ENCODE results near the gene CEACAM3.
"Not testable (repeated sequence)": the region's sequence is repeated elsewhere in the genome, so short reads cannot be mapped to it uniquely, and the experiment has no call there.

Gene CEACAM3

DNA sequence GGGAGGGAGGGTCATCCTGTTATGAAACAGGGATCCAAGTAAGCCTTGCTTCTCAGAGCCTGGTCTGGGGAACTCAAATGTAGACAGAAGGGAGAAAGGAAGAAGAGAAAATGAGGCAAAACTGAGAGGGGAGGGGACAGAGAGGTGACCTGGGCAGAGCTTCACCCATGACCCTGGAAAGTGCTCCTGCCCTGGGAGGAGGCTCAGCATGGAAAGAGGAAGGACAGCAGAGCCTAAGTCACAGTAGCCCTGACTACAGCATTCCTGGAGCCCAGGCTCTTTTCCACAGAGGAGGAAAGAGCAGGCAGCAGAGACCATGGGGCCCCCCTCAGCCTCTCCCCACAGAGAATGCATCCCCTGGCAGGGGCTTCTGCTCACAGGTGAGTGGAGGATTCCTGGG lies at the start of gene CEACAM3:
Gene CEACAM3, plus strand, starts transcription at position 226 of the 400 bp plus-strand sequence. Its CDS starts 91 bp downstream, at position 317.
- POLR2A ChIA-PET = no interaction called here
- DNase-seq (ENCODE audit: low read depth, low spot score) = no peak
- H3K4me3 ChIP-seq (ENCODE audit: low read depth, low read length) = no peak within 1 kb of the TSS
- TF ChIP-seq, protein P1, sequence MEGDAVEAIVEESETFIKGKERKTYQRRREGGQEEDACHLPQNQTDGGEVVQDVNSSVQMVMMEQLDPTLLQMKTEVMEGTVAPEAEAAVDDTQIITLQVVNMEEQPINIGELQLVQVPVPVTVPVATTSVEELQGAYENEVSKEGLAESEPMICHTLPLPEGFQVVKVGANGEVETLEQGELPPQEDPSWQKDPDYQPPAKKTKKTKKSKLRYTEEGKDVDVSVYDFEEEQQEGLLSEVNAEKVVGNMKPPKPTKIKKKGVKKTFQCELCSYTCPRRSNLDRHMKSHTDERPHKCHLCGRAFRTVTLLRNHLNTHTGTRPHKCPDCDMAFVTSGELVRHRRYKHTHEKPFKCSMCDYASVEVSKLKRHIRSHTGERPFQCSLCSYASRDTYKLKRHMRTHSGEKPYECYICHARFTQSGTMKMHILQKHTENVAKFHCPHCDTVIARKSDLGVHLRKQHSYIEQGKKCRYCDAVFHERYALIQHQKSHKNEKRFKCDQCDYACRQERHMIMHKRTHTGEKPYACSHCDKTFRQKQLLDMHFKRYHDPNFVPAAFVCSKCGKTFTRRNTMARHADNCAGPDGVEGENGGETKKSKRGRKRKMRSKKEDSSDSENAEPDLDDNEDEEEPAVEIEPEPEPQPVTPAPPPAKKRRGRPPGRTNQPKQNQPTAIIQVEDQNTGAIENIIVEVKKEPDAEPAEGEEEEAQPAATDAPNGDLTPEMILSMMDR (IDR thresholded peaks at IDR 0.05; ENCODE audit: insufficient read depth, low read length, missing control alignments) = no peak
- CTCF ChIA-PET = interaction anchor here (0.6 to 4.4 kb wide), 9 partner anchors 12 to 1135 kb away, joined by 3 to 51 read pairs (median 7); no protein-coding TSS in a partner anchor

DNA sequence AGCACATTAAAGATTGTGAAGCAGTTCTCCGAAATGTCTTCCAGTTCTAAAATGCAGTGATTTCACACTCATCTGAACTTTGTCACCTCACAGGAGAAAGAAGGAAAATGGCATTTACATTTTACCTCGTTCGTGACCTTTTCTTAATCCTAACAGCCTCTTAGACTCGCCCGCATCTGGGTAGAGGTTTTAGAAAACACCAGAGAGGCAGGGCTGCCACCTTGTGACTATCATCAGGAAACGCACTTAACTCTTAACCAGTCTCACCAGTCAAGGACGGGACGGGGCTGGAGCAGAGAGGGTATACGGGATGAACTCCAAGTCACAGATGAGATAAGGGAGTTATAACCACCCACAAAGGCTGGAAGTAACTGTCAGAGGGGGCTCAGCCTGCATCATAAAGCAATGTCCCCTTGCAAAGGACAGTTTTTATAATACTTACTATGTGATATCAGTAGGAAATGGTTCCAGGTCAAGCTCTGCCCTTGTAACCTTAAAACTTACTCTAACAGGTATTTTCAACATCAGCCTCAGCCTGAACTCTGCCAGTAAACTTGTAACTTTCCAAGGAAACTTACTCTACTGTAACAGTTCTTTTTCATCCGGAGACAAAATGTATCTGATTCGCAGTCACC lies 49.7 kb upstream of the CEACAM3 start:
- DNase-seq (ENCODE audit: low read depth, low spot score) = peak; percentile 3
- ChIA-PET POLR2A (no interaction called here), CTCF (interaction anchor here (1.0 to 5.4 kb wide), 2 partner anchors 11 to 105 kb away, joined by 3 to 36 read pairs; no protein-coding TSS in a partner anchor)
- H3K4me3 ChIP-seq (ENCODE audit: low read depth, low read length) = no peak overlapping the region
- TF ChIP-seq, protein P1 (IDR thresholded peaks at IDR 0.05; ENCODE audit: insufficient read depth, low read length, missing control alignments) = peak; percentile 54

DNA sequence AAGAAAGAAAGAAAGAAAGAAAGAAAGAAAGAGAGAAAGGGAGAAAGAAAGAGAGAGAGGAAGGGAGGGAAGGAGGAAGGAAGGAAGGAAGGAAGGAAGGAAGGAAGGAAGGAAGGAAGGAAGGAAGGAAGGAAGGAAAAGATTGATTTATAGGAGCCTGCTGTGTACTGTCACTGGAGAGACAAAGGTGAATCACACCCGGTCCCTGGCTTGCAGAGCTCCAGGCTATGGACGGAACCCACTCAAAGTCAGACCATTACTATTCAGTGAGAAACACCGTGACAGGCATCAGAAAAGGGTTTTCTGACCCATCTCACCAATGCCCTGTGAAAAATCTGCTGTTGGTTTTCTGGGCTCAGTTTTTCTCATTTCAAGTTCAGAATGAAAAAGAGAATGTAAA lies 48.4 kb upstream of the CEACAM3 start:
- TF ChIP-seq, protein P1 (IDR thresholded peaks at IDR 0.05; ENCODE audit: insufficient read depth, low read length, missing control alignments) = no peak
- ChIA-PET POLR2A (no interaction called here), CTCF (interaction anchor here (0.8 to 1.0 kb wide), 2 partner anchors 41 to 106 kb away, joined by 3 read pairs; no protein-coding TSS in a partner anchor)
- DNase-seq (ENCODE audit: low read depth, low spot score) = no peak
- H3K4me3 ChIP-seq (ENCODE audit: low read depth, low read length) = no peak overlapping the region

DNA sequence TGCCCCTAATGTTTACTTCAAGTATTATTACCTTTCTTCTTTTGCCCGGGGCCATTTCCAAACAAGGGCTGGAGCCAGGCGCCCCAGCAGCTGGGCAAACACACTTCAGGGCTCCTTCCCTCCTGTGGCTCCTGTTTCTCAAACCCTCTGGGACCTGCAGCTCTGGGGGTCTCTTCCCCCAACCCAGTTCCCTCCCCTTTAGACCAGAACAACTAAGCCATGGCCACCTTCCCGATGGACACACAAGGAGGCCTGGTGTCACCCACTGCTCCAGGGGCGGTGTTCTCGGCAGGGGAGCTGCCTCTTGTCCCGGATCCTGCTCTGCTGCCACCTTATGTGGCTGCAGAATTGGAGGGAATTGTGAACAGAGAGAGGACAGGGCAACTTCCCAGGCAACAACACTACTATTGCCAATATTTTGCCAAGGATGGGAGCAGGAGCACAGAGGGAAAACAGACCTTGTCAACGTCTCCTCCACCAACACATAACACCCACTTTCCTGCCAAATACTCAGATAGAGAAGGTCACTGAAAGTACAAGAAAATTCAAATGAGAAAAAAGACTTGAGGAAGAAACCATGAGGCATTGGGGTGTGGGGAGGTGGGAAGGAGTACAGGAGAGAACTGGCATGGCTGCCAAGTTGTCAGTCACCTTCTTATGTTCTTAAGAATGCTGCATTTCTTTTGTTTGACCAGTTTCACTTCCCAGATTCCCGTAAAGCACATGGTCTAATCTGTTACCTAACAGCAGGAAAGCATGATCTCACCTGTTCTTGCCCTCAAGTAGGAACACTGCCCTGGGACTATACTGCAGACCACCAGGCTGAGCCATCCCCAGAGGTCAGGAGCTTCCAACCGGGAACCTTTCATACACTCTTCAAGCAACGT lies 45.9 kb upstream of the CEACAM3 start:
- POLR2A ChIA-PET; H3K4me3 ChIP-seq (ENCODE audit: low read depth, low read length); DNase-seq (ENCODE audit: low read depth, low spot score): not testable (repeated sequence)
- CTCF ChIA-PET = interaction anchor here (1.2 to 4.9 kb wide), 4 partner anchors 20 to 110 kb away, joined by 3 to 41 read pairs (median 21); no protein-coding TSS in a partner anchor

DNA sequence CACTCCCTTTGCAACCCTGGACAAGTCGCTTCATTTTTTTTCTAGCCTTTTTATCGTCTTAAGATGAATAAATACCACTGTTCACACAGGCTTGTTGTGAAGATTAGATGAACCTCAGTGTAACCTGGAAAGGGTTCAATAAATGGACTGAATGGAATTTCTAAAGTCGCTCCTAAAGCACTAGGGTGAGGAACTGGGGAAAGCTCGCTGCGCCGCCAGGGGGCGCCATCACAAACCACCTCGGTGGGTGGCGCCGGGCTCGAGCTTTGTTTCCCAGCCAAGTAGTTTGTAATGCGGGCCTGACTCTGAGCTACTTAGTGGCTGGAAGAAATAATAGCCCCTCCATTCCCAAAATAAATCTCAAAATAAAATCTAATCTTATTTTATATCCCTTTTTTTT lies 43.2 kb upstream of the CEACAM3 start:
- POLR2A ChIA-PET = no interaction called here
- DNase-seq (ENCODE audit: low read depth, low spot score) = no peak
- CTCF ChIA-PET = interaction anchor here (0.6 to 4.9 kb wide), 21 partner anchors 10 to 312 kb away, joined by 3 to 41 read pairs (median 4); no protein-coding TSS in a partner anchor
- no peak overlapping the region for H3K4me3 ChIP-seq (ENCODE audit: low read depth, low read length)
- TF ChIP-seq, protein P1 (IDR thresholded peaks at IDR 0.05; ENCODE audit: insufficient read depth, low read length, missing control alignments) = peak; percentile 57

DNA sequence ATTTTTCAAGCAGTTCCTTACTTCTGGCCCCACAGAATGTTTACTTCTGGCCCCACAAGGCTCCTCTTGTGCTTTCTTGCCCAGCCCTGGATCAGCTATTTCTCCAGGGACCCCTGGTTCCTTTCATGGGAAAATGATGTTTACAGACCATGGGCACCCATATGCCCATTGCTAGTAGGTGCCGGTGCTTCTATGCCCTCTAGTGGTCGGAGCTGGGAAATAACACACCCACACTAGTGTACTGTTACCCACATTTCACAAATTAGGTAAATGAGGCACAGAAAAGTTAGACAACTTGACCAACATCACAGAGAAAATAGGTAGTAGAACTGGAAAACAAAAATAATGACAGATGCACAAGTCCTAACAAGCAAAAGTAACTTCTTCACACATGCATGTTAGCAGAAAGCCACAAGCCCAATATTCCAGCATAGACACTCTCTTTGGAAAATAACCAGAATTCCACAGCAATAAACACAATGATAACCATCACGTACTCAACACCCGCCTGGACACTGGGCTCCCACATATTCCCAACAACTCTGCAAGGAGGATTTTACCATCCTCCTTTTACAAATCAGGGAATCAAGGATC lies 42.4 kb upstream of the CEACAM3 start:
- ChIA-PET POLR2A (no interaction called here), CTCF (interaction anchor here (0.7 to 4.9 kb wide), 20 partner anchors 10 to 114 kb away, joined by 3 to 41 read pairs (median 4); no protein-coding TSS in a partner anchor)
- DNase-seq (ENCODE audit: low read depth, low spot score) = no peak
- TF ChIP-seq, protein P1 (IDR thresholded peaks at IDR 0.05; ENCODE audit: insufficient read depth, low read length, missing control alignments) = peak; percentile 58
- H3K4me3 ChIP-seq (ENCODE audit: low read depth, low read length) = no peak overlapping the region
